B cell (primary cell): Measurements from ENCODE around the gene GDE1. TPM values are rescaled to one million over a fixed set of nuclear protein-coding genes. Genes with fewer than 3 reads are reported as not detected.

Experiments
- ATAC-seq: fragments of 200-7000 bp; cut with Tn5 transposase; one replicate; pipeline ENCODE4 v1.10.0; 2021; ENCODE audit warnings: low read depth, mild to moderate bottlenecking, moderate number of reproducible peaks, moderate library complexity
- CTCF ChIA-PET: fragments of 350-600 bp; sonication (Branson Sonifier 250); formaldehyde crosslinking; loops from one replicate; lab custom pipeline; 2021; ENCODE audit warnings: antibody characterized with exemption, inconsistent platforms; lab: Charles Lee
- POLR2A ChIA-PET: fragments of 350-600 bp; sonication (Branson Sonifier 250); formaldehyde crosslinking; loops from one replicate; lab custom pipeline; 2021; ENCODE audit warnings: antibody characterized with exemption; lab: Charles Lee
- DNase-seq: peaks from one replicate; pipeline ENCODE4 v3.0.0; 2013
- H2AFZ ChIP-seq: 2 replicates; pipeline ENCODE4 v1.6.1; 2012; ENCODE audit warnings: mild to moderate bottlenecking, low read depth, low read length; ENCODE audit not compliant: insufficient read depth, poor library complexity, severe bottlenecking
- H3K27ac ChIP-seq, 2 donors: 1 replicate in 1 of 2; 2 replicates in 1 of 2; pipeline ENCODE4 v1.5.1; 2012 to 2013; ENCODE audit warnings: low read length in 2 of 2, mild to moderate bottlenecking in 2 of 2, moderate library complexity in 1 of 2
- H3K27me3 ChIP-seq, 4 experiments: fragments of 200-600 bp in 1 of 4; sonication (generic) in 1 of 4; replicated peaks in 1 of 4; 1 replicate in 2 of 4; 2 replicates in 2 of 4; pipeline versions ENCODE4 v1.6.1 to v1.7.0; 2013 to 2016; ENCODE audit warnings: low read length in 3 of 4, mild to moderate bottlenecking in 2 of 4, mixed read lengths in 1 of 4, moderate library complexity in 1 of 4; ENCODE audit not compliant: insufficient read depth in 4 of 4, control insufficient read depth in 3 of 4; ENCODE audit errors: control extremely low read depth in 1 of 4
- H3K36me3 ChIP-seq, 2 experiments: replicated peaks in 1 of 2; 1 replicate in 1 of 2; 2 replicates in 1 of 2; pipeline versions ENCODE4 v1.6.1 to v1.7.1; 2013; ENCODE audit warnings: low read length in 1 of 2; ENCODE audit not compliant: insufficient read depth in 2 of 2, control insufficient read depth in 1 of 2; ENCODE audit errors: control extremely low read depth in 1 of 2, extremely low read depth in 1 of 2
- H3K4me1 ChIP-seq, 2 donors: fragments of 200-600 bp in 1 of 2; sonication (generic) in 1 of 2; 1 replicate in 1 of 2; 2 replicates in 1 of 2; pipeline versions ENCODE4 v1.5.1 to v1.6.1; 2013 to 2017; ENCODE audit warnings: low read length in 2 of 2; ENCODE audit not compliant: control insufficient read depth in 2 of 2, insufficient read depth in 2 of 2
- H3K4me2 ChIP-seq: replicated peaks from 2 replicates; pipeline ENCODE3; 2012; ENCODE audit warnings: mild to moderate bottlenecking, low read depth, low read length; ENCODE audit not compliant: poor library complexity, severe bottlenecking
- H3K4me3 ChIP-seq, 5 experiments: fragments of 200-600 bp in 1 of 5; sonication (generic) in 1 of 5; 1 replicate in 3 of 5; 2 replicates in 2 of 5; pipeline versions ENCODE4 v1.5.1 to v1.7.0; 2011 to 2016; ENCODE audit warnings: low read length in 4 of 5, mild to moderate bottlenecking in 4 of 5, low read depth in 2 of 5, control low read depth in 1 of 5, moderate library complexity in 1 of 5; ENCODE audit not compliant: insufficient read depth in 1 of 5; ENCODE audit errors: control extremely low read depth in 1 of 5, extremely low read depth in 1 of 5
- H3K79me2 ChIP-seq: fragments of 200-600 bp; sonication (generic); one replicate; pipeline ENCODE4 v1.6.0; 2016; ENCODE audit warnings: low read length; ENCODE audit not compliant: control insufficient read depth, insufficient read depth
- H3K9ac ChIP-seq: fragments of 200-600 bp; sonication (generic); 2 replicates; pipeline ENCODE4 v1.6.1; 2017; ENCODE audit warnings: mild to moderate bottlenecking, low read length, moderate library complexity
- H3K9me3 ChIP-seq, 3 donors: one replicate each; pipeline versions ENCODE4 v1.6.1 to v1.7.1; 2013; ENCODE audit warnings: low read length in 2 of 3; ENCODE audit not compliant: control insufficient read depth in 2 of 3, insufficient read depth in 1 of 3; ENCODE audit errors: control extremely low read depth in 1 of 3
- H4K20me1 ChIP-seq: 2 replicates; pipeline ENCODE4 v1.6.0; 2012; ENCODE audit warnings: mild to moderate bottlenecking, low read length; ENCODE audit not compliant: insufficient read depth, control insufficient read depth, poor library complexity, severe bottlenecking
- H3K27ac Mint-ChIP-seq: one replicate; pipeline ENCODE4 v1.8.0; 2021; ENCODE audit warnings: mixed read lengths
- H3K27me3 Mint-ChIP-seq: one replicate; pipeline ENCODE4 v1.8.0; 2021; ENCODE audit warnings: mixed read lengths
- H3K4me1 Mint-ChIP-seq: one replicate; pipeline ENCODE4 v1.8.0; 2021; ENCODE audit warnings: mixed read lengths
- H3K4me3 Mint-ChIP-seq: one replicate; pipeline ENCODE4 v1.8.0; 2021; ENCODE audit warnings: mixed read lengths
- H3K9me3 Mint-ChIP-seq: one replicate; pipeline ENCODE4 v1.8.0; 2022; ENCODE audit warnings: mixed read lengths; ENCODE audit not compliant: insufficient read depth
- CTCF ChIP-seq: fragments of 200-600 bp; IDR thresholded peaks from one replicate; pipeline ENCODE4 v1.8.0; 2022; ENCODE audit warnings: antibody characterized with exemption, mild to moderate bottlenecking
- EZH2 ChIP-seq: IDR thresholded peaks from 2 replicates; pipeline ENCODE4 v1.6.1; 2012; ENCODE audit warnings: borderline replicate concordance, low read depth, mild to moderate bottlenecking, moderate library complexity, low read length; ENCODE audit not compliant: insufficient read depth, poor library complexity, severe bottlenecking
- WGBS: methylation state at CpG from one replicate; pipeline ENCODE4 v1.1.5; 2013; ENCODE audit warnings: missing lambda C conversion rate; ENCODE audit not compliant: insufficient coverage; 5-methylcytosine and 5-hydroxymethylcytosine counted together
- intact Hi-C: fragments of 100-400 bp; cut with micrococcal nuclease; formaldehyde crosslinking; loops from one replicate; pipeline ENCODE4 v1.10.0; 2022
- polyA plus RNA-seq: library from polyadenylated mRNA; depleted of rRNA; stranded (reverse); fragments of >200 nt; gene quantifications from 2 replicates; pipeline ENCODE4 v1.2.3, GENCODE V29; 2012
- total RNA-seq, 2 donors: library from RNA; stranded (reverse); fragments of 120-200 nt in 1 of 2; gene quantifications; 1 replicate in 1 of 2; 2 replicates in 1 of 2; pipeline versions ENCODE4 v1.2.3 to v1.2.4, GENCODE V29; 2013 to 2022

GDE1 gene
- total and polyA plus RNA-seq, 2 donors (not counting 1 experiment from before 2014, with no cell fraction given), result 10.0 to 25.3 TPM

- Histone ChIP-seq H3K79me2 (no peaks in the 10 kb centered on the region), H4K20me1 (no peaks in the 10 kb centered on the region), H3K4me3 (no peak overlapping the region), H3K4me1 (no peaks in the 10 kb centered on the region), H2AFZ (no peak overlapping the region), H3K27me3 (peaks cover 0 to 6% (median 0%) of the 10 kb centered on the region in 4 experiments), H3K36me3 (no peaks in the 10 kb centered on the region), H3K27ac (no peak overlapping the region), H3K4me2 (no peak overlapping the region), H3K9ac (no peak overlapping the region), H3K9me3 (no peaks in the 10 kb centered on the region)
- no peak overlapping the region for H3K27ac Mint-ChIP-seq
- ChIA-PET CTCF (no interaction called here), POLR2A (no interaction called here)
- no peaks in the 10 kb centered on the region for H3K4me1 Mint-ChIP-seq
- 97% methylated on average over 8 of the region's 12 CpGs for WGBS
- ATAC-seq (no peak), DNase-seq (no peak)
- intact Hi-C loops, result no loop called here
- peaks cover 4% of the 10 kb centered on the region for H3K27me3 Mint-ChIP-seq
- no peak for TF ChIP-seq EZH2
- no peak for TF ChIP-seq CTCF
- no peaks in the 10 kb centered on the region for H3K9me3 Mint-ChIP-seq
- H3K4me3 Mint-ChIP-seq, result no peak overlapping the region
Observed at GRCh38 chr16:19463468-19464315, 58.2 kb downstream of the GDE1 start.

- 100% methylated on average over 1 of the region's 2 CpGs for WGBS
- TF ChIP-seq EZH2, result no peak
- no peak for TF ChIP-seq CTCF
- Histone ChIP-seq H3K4me1 (no peaks in the 10 kb centered on the region), H3K27me3 (peaks cover 0 to 6% (median 0%) of the 10 kb centered on the region in 4 experiments), H3K9ac (no peak overlapping the region), H3K9me3 (no peaks in the 10 kb centered on the region), H3K27ac (no peak overlapping the region), H4K20me1 (no peaks in the 10 kb centered on the region), H3K79me2 (no peaks in the 10 kb centered on the region), H3K4me2 (no peak overlapping the region), H3K4me3 (no peak overlapping the region), H2AFZ (no peak overlapping the region), H3K36me3 (no peaks in the 10 kb centered on the region)
- no peak for DNase-seq
- H3K4me3 Mint-ChIP-seq, result no peak overlapping the region
- H3K9me3 Mint-ChIP-seq, result no peaks in the 10 kb centered on the region
- intact Hi-C loops, result no loop called here
- ChIA-PET CTCF (no interaction called here), POLR2A (no interaction called here)
- no peak overlapping the region for H3K27ac Mint-ChIP-seq
- H3K4me1 Mint-ChIP-seq, result no peaks in the 10 kb centered on the region
- no peak for ATAC-seq
- H3K27me3 Mint-ChIP-seq, result peaks cover 4% of the 10 kb centered on the region
Observed at GRCh38 chr16:19460397-19460796, 61.5 kb downstream of the GDE1 start.
